ENCODE data around the gene C1orf35. TPM values are rescaled to one million over a fixed set of nuclear protein-coding genes. Genes with fewer than 3 reads are reported as not detected.

C1orf35 gene
- total RNA-seq, 4 donors from 2014 or later: 8.5 to 21.3 (median 18.1) TPM

DNA sequence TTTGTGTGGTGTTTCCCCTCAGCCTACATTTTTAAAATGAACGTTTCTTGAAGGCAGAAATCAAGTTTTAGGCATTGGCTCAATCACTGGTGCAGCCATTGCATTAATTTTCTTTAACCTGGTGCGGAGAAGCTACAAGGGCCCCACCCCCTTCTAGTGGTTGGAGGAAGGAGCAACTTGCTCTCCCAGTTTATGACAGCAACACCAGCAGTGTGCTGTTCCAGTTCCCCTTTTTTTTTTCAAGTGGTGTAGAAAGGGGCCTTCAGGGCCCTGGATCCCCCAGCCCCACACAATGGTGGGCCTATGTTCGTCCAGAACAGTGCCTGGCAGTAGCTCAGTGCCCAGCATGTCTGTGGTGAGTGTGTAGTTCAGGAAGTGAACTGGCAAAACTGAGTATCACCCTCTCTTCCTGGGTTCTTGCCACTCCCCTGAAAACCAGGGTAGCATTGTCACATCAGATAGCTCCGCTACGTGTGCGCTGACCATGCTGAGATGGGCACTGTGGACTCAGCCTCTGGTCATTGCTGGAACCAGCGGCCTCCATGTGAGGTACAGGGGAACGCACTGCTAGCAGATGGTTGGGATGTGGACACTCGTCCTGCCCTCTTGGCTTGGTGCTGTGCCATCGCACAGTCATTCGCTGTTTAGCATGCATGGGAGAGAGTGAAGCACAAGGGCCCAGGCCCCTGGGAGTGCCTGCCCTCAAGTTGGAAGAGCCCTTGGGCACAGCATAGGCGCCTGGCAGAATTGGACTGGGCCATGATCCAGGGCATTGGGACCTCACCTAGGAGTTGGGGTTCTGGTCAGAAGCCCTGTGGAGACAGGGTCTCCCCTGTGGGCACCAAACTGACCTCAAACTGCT, 13.4 kb downstream of the C1orf35 start:
- H3K27me3 ChIP-seq: no peaks in the 10 kb centered on the region
- 14 to 34% methylated on average over 1 to 3 of the region's 12 CpGs for WGBS, 2 donors
- H3K4me1 ChIP-seq: peaks cover 85 to 94% (median 88%) of the 10 kb centered on the region in 3 donors
- H3K9me3 ChIP-seq: peaks cover 0 to 8% (median 5%) of the 10 kb centered on the region in 3 donors
- no peak for DNase-seq
- peaks cover 3 to 16% (median 5%) of the 10 kb centered on the region in 3 donors for H3K36me3 ChIP-seq
- peak overlapping the region in 1 of 4 donors; percentile 12 for H3K4me3 ChIP-seq
- intact Hi-C loops (cut with DNase I): loop anchor here (10.0 kb wide), 1 partner anchor 305 kb away; no protein-coding TSS in a partner anchor
- peak overlapping the region; percentile 49 to 100 (median 80) for H3K27ac ChIP-seq
- TF ChIP-seq POLR2A (IDR thresholded peaks at IDR 0.05): no peak
- TF ChIP-seq CTCF (IDR thresholded peaks at IDR 0.05): no peak

GRCh38 chr1:228088586-228089498, 14.3 kb downstream of the C1orf35 start:
- DNase-seq: no peak
- H3K27ac ChIP-seq: peak overlapping the region; percentile 62 to 100 (median 85)
- TF ChIP-seq POLR2A (IDR thresholded peaks at IDR 0.05): no peak
- peak in 1 of 6 experiments; percentile 12 for TF ChIP-seq CTCF (IDR thresholded peaks at IDR 0.05)
- 73 to 75% methylated on average over 12 to 13 of the region's 21 CpGs for WGBS, 2 donors
- peaks cover 3 to 7% (median 5%) of the 10 kb centered on the region in 3 donors for H3K36me3 ChIP-seq
- no peak overlapping the region for H3K4me3 ChIP-seq
- H3K27me3 ChIP-seq: no peaks in the 10 kb centered on the region
- intact Hi-C loops (cut with DNase I): loop anchor here (10.0 kb wide), 1 partner anchor 304 kb away; no protein-coding TSS in a partner anchor
- H3K4me1 ChIP-seq: peaks cover 94 to 100% (median 97%) of the 10 kb centered on the region in 3 donors
- no peaks in the 10 kb centered on the region for H3K9me3 ChIP-seq

DNA sequence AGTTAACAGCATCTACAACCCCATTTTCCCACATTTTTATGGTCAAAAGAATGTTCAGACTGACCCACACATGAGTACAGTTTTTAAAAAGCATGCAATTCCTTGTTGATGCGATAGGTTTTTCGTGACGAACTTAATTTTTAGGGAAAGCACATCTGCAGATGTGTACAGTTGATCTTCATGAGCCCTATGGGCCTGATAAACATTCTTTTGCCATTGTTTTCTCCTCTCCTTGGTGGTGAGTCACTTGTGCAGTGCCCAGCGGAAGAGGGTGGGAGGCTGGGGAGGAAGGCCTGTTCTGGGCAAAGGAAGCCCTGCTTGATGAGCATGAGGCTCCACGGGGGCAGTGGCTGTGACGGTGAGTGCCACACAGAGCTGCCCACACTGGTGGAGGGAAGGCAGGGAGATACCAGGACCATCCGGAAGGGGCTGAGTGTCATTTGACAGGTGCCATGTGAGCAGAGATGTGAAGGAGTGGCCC, 15.3 kb downstream of the C1orf35 start:
- no peaks in the 10 kb centered on the region for H3K9me3 ChIP-seq
- peak overlapping the region in 1 of 4 donors; percentile 44 for H3K4me3 ChIP-seq
- peak overlapping the region; percentile 62 to 100 (median 85) for H3K27ac ChIP-seq
- TF ChIP-seq CTCF (IDR thresholded peaks at IDR 0.05) (peak in 1 of 6 experiments; percentile 13), POLR2A (IDR thresholded peaks at IDR 0.05) (no peak)
- no peak for DNase-seq
- peaks cover 3 to 7% (median 5%) of the 10 kb centered on the region in 3 donors for H3K36me3 ChIP-seq
- no peaks in the 10 kb centered on the region for H3K27me3 ChIP-seq
- intact Hi-C loops (cut with DNase I): loop anchor here (10.0 kb wide), 1 partner anchor 303 kb away; no protein-coding TSS in a partner anchor
- peaks cover 90 to 95% (median 94%) of the 10 kb centered on the region in 3 donors for H3K4me1 ChIP-seq
- 18 to 25% methylated on average over 7 of the region's 7 CpGs for WGBS, 2 donors

DNA sequence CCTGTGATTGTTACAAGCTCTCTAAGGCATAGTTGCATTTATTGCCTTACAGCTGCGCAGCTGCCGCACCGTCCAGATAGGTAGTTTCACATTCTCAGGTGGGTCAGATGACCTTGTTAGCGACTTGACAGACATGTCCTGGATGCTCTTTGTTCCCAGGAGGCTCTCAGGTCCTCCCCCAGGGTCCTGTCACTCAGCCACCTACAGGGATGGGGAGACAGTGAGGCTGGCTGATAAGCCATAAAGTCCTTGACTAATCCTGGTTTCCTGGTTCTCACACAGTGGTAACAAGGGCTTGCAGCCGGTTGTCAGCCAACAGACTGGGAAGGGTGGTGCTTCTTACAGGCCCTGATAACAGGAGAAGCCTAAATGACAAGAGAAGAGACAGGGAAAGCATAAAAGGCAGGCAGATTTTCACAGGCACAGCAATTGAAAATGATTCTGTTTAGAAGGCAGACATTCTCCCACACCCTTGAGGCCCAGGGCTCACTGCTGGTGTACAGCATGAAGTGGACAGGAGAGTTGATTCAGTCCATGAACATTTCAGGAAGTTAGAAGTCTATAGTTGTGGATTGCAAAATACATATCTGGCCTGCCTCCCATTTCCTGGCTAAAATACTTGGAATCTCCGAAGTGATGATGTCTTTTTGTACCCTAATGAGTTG, 17.7 kb downstream of the C1orf35 start:
- Histone ChIP-seq H3K27me3 (no peaks in the 10 kb centered on the region), H3K36me3 (peaks cover 0 to 7% (median 5%) of the 10 kb centered on the region in 3 donors), H3K27ac (peak overlapping the region; percentile 99 to 100 (median 100)), H3K4me1 (peaks cover 72 to 86% (median 81%) of the 10 kb centered on the region in 3 donors), H3K9me3 (no peaks in the 10 kb centered on the region), H3K4me3 (peak overlapping the region in 3 of 4 donors; percentile 79 to 100 (median 99))
- no peak for DNase-seq
- WGBS, 2 donors: 39 to 60% methylated on average over 4 to 6 of the region's 6 CpGs
- intact Hi-C loops (cut with DNase I): loop anchor here (10.0 kb wide), 1 partner anchor 301 kb away; no protein-coding TSS in a partner anchor
- TF ChIP-seq POLR2A (IDR thresholded peaks at IDR 0.05) (no peak), CTCF (IDR thresholded peaks at IDR 0.05) (no peak)
